Transverse colon (tissue), 4 donors: ENCODE results near the gene RSPH3. TPM values are rescaled to one million over a fixed set of nuclear protein-coding genes. Genes with fewer than 3 reads are reported as not detected.
"Not testable (repeated sequence)": the region's sequence is repeated elsewhere in the genome, so short reads cannot be mapped to it uniquely, and the experiment has no call there.

Source experiments
- DNase-seq: peaks from one replicate; pipeline ENCODE4 v3.0.0-alpha.2; 2019
- H3K27ac ChIP-seq, 4 donors: fragments of 200-600 bp; sonication (generic); 2 replicates each; pipeline ENCODE4 v1.5.1; 2016 to 2018; ENCODE audit warnings: inconsistent platforms in 4 of 4
- H3K27me3 ChIP-seq: fragments of 200-600 bp; sonication (generic); 2 replicates; pipeline ENCODE4 v1.5.1; 2017; ENCODE audit warnings: inconsistent platforms
- H3K36me3 ChIP-seq, 4 donors: fragments of 200-600 bp; sonication (generic); 2 replicates each; pipeline ENCODE4 v1.5.1; 2017 to 2019; ENCODE audit warnings: inconsistent platforms in 4 of 4
- H3K4me1 ChIP-seq, 4 donors: fragments of 200-600 bp; sonication (generic); 2 replicates each; pipeline ENCODE4 v1.5.1; 2017 to 2020; ENCODE audit warnings: inconsistent platforms in 4 of 4
- H3K4me3 ChIP-seq, 4 donors: fragments of 200-600 bp; sonication (generic); 1 replicate in 1 of 4; 2 replicates in 3 of 4; pipeline versions ENCODE4 v1.5.1 to v1.6.1; 2017 to 2019; ENCODE audit warnings: inconsistent platforms in 4 of 4
- H3K9me3 ChIP-seq, 2 donors: fragments of 200-600 bp; sonication (generic); 2 replicates each; pipeline ENCODE4 v1.5.1; 2017 to 2019; ENCODE audit warnings: inconsistent platforms in 2 of 2
- EP300 ChIP-seq: sonication (generic); formaldehyde crosslinking; IDR thresholded peaks from one replicate; pipeline ENCODE4 v1.6.1; 2017; ENCODE audit warnings: antibody characterized with exemption, low read depth
- POLR2A ChIP-seq: fragments of 450-650 bp; IDR thresholded peaks from one replicate; pipeline ENCODE4 v1.6.1; 2016; ENCODE audit warnings: antibody characterized with exemption, mild to moderate bottlenecking, moderate library complexity
- POLR2AphosphoS5 ChIP-seq, 3 donors: sonication (generic); formaldehyde crosslinking; IDR thresholded peaks; one replicate each; pipeline ENCODE4 v1.6.1; 2016; ENCODE audit warnings: antibody characterized with exemption in 3 of 3
- WGBS, 2 donors: methylation state at CpG; one replicate each; pipeline ENCODE4 v1.1.5; 2018; ENCODE audit warnings: low coverage in 1 of 2; 5-methylcytosine and 5-hydroxymethylcytosine counted together
- in situ Hi-C, 4 donors: fragments of 200-750 bp; cut with MboI; loops; one replicate each; pipeline versions ENCODE4 v1.15.0 to v1.15.1; 2017; ENCODE audit warnings: low sequenced_read_pairs in 3 of 4, low pct_ligation_motif_present in 1 of 4, low pct_unique_long_range_greater_than_20kb in 1 of 4
- intact Hi-C: fragments of 100-400 bp; cut with DNase I; formaldehyde crosslinking; loops from one replicate; pipeline ENCODE4 v1.15.1; 2023; ENCODE audit warnings: low total_unique reads
- total RNA-seq, 4 donors: library from RNA; depleted of rRNA; stranded (reverse); fragments of >200 nt; gene quantifications; one replicate each; pipeline ENCODE4 v1.1.0, GENCODE V29; 2016
- TF ChIP-seq, protein P1 (sequence below), 5 experiments: fragments of 200-600 bp in 3 of 5; fragments of 450-650 bp in 2 of 5; sonication (generic) in 3 of 5; IDR thresholded peaks; 1 replicate in 2 of 5; 2 replicates in 3 of 5; pipeline ENCODE4 v1.5.1; 2016 to 2017; ENCODE audit warnings: antibody characterized with exemption in 5 of 5, inconsistent platforms in 3 of 5, mild to moderate bottlenecking in 2 of 5, moderate library complexity in 1 of 5

RSPH3 gene
- total RNA-seq, 4 donors from 2014 or later: 13.3 to 24.1 (median 23.5) TPM

DNA sequence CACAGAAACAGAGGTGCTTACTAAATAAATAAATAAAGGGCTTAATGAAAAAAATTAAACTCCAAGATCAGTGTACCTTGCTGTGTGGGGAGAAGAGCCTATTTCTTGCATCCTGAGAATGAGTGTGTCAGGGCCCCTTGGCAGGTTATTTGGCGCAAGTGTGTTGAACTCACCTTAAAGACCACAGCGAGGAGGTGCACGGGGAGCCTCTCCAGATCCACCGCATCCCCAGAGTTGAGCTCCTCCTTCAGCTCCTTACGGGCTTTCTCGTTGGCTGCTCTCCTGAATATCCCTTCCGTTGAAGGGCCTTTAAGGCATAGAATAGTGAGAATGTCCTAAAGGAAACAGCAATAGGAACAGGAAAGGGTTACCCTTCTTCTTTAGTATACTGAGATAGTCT is 41.2 kb upstream of the RSPH3 start:
- peaks cover 0 to 16% (median 0%) of the 10 kb centered on the region in 4 donors for H3K4me1 ChIP-seq
- H3K9me3 ChIP-seq: no peaks in the 10 kb centered on the region
- in situ Hi-C loops: loop anchor here in 1 of 4 donors (10.0 kb wide), 1 partner anchor 64 kb away; no protein-coding TSS in a partner anchor
- H3K27me3 ChIP-seq: no peaks in the 10 kb centered on the region
- H3K27ac ChIP-seq: peak overlapping the region in 3 of 4 donors; percentile 6 to 61 (median 59)
- WGBS, 2 donors: 89 to 96% methylated on average over 4 to 7 of the region's 7 CpGs
- no peak for DNase-seq
- intact Hi-C loops: loop anchor here (10.0 kb wide), 1 partner anchor 94 kb away; no protein-coding TSS in a partner anchor
- TF ChIP-seq, protein P1, sequence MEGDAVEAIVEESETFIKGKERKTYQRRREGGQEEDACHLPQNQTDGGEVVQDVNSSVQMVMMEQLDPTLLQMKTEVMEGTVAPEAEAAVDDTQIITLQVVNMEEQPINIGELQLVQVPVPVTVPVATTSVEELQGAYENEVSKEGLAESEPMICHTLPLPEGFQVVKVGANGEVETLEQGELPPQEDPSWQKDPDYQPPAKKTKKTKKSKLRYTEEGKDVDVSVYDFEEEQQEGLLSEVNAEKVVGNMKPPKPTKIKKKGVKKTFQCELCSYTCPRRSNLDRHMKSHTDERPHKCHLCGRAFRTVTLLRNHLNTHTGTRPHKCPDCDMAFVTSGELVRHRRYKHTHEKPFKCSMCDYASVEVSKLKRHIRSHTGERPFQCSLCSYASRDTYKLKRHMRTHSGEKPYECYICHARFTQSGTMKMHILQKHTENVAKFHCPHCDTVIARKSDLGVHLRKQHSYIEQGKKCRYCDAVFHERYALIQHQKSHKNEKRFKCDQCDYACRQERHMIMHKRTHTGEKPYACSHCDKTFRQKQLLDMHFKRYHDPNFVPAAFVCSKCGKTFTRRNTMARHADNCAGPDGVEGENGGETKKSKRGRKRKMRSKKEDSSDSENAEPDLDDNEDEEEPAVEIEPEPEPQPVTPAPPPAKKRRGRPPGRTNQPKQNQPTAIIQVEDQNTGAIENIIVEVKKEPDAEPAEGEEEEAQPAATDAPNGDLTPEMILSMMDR (IDR thresholded peaks at IDR 0.05): no peak
- no peak for TF ChIP-seq POLR2A
- TF ChIP-seq POLR2AphosphoS5 (IDR thresholded peaks at IDR 0.05): no peak
- no peak for TF ChIP-seq EP300
- H3K4me3 ChIP-seq: no peak overlapping the region
- H3K36me3 ChIP-seq: no peaks in the 10 kb centered on the region

DNA sequence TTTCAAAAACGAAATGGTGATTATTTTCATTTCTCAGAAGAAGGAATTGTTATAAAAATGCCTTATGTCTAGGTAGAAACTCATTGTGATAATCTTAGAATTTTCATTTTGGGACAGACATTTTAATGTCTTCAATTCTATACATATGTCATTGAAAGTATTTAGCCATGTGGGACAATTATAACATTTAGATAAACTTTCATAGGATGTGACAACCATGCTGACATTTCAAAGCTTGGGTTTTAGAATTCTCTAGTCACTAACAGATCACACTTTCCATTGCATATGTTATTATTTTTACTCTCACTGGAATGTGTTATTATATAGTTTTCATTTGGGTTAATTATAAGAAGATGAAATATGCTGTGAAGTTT is 39.9 kb upstream of the RSPH3 start:
- intact Hi-C loops (loop anchor here (10.0 kb wide), 1 partner anchor 95 kb away; no protein-coding TSS in a partner anchor), in situ Hi-C loops (loop anchor here in 1 of 4 donors (10.0 kb wide), 1 partner anchor 65 kb away; no protein-coding TSS in a partner anchor)
- WGBS, 2 donors: 56 to 78% methylated on average over 1 of the region's 1 CpG
- no peak for DNase-seq
- TF ChIP-seq POLR2AphosphoS5 (IDR thresholded peaks at IDR 0.05): no peak
- TF ChIP-seq, protein P1 (IDR thresholded peaks at IDR 0.05): no peak
- TF ChIP-seq EP300: no peak
- TF ChIP-seq POLR2A: no peak
- Histone ChIP-seq H3K4me3 (no peak overlapping the region), H3K4me1 (peaks cover 0 to 12% (median 0%) of the 10 kb centered on the region in 4 donors), H3K27me3 (no peaks in the 10 kb centered on the region), H3K9me3 (no peaks in the 10 kb centered on the region), H3K36me3 (no peaks in the 10 kb centered on the region), H3K27ac (peak overlapping the region; percentile 6 to 68 (median 60))

DNA sequence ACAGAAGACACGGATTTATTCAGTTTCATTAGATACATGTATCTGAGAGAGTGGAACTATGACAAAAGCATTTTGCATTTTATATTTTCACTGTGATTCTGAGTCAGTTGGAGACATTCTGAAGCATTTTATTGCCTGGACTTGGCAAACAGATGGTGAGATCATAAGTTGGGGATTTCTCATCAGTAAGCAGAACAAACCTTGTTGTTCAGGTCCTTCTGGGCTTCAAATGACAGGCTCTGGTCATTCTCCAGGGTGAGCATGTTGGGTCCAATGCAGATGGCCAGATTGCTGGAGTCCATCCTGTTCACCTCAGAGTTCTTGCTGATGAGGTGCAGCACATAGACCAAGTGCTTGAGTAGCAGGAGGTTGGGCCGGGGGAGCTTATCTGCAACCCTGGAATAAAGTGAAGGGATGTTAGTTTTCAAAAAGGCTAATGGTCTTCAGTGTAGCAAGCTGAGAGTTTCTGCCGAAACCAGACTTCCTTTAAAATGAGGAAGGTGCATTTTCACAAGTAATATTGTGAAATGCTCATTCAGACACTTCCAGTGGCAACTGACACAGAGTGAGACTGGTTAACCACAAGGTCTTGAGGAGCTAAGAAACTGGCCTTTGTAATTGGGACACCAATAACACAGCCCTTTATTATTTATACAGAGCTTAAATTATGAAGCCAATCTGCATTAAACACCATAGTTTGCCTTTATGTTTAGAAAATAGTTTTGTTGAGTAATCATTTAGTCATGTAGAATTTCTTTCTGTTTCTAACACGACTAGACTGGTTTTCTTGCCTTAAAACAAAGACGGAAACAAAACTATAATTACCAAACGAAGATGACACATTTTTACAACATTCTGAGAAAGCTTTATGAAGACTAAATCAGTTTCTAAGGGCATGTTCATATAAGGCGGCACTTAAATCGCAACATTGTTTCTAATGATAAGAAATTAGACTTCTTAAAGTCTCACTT is 39.2 kb upstream of the RSPH3 start:
- in situ Hi-C loops: no loop called here
- Histone ChIP-seq H3K4me1 (peaks cover 0 to 12% (median 0%) of the 10 kb centered on the region in 4 donors), H3K27me3 (no peaks in the 10 kb centered on the region), H3K36me3 (no peaks in the 10 kb centered on the region), H3K27ac (peak overlapping the region; percentile 6 to 68 (median 60)), H3K9me3 (no peaks in the 10 kb centered on the region), H3K4me3 (no peak overlapping the region)
- DNase-seq: no peak
- intact Hi-C loops: no loop called here
- TF ChIP-seq POLR2AphosphoS5 (IDR thresholded peaks at IDR 0.05) (no peak), POLR2A (no peak), EP300 (no peak)
- TF ChIP-seq, protein P1 (IDR thresholded peaks at IDR 0.05): no peak
- 63 to 66% methylated on average over 8 of the region's 8 CpGs for WGBS, 2 donors

DNA sequence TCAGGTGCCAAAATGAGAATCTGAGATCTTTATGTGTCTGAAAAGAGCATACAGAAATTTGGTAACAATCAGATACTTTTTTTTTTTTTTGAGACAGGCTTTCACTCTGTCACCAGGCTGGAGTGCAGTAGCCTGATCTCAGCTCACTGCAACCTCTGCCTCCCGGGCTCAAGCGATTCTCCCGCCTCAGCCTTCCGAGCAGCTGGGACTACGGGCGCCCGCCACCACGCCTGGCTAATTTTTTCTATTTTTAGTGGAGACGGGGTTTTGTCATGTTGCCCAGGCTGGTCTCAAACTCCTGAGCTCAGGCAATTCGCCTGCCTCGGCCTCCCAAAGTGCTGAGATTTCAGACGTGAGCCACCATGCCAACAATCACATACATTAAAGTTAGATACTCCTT is 38.3 kb upstream of the RSPH3 start:
- Histone ChIP-seq H3K27ac (peak overlapping the region; percentile 6 to 68 (median 35)), H3K4me1 (peaks cover 0 to 12% (median 0%) of the 10 kb centered on the region in 4 donors)
- H3K36me3 ChIP-seq, DNase-seq, intact Hi-C loops, in situ Hi-C loops, H3K4me3 ChIP-seq, H3K9me3 ChIP-seq, H3K27me3 ChIP-seq: not testable (repeated sequence)
- 57 to 65% methylated on average over 3 to 12 of the region's 12 CpGs for WGBS, 2 donors
